IPS-NIHi7 (cell line): ENCODE results near the gene CCN2.

Source experiments
- DNase-seq: peaks from one replicate; pipeline ENCODE4 v3.0.0; 2012; ENCODE audit warnings: mixed read lengths; ENCODE audit errors: extremely low spot score

Gene CCN2

DNA sequence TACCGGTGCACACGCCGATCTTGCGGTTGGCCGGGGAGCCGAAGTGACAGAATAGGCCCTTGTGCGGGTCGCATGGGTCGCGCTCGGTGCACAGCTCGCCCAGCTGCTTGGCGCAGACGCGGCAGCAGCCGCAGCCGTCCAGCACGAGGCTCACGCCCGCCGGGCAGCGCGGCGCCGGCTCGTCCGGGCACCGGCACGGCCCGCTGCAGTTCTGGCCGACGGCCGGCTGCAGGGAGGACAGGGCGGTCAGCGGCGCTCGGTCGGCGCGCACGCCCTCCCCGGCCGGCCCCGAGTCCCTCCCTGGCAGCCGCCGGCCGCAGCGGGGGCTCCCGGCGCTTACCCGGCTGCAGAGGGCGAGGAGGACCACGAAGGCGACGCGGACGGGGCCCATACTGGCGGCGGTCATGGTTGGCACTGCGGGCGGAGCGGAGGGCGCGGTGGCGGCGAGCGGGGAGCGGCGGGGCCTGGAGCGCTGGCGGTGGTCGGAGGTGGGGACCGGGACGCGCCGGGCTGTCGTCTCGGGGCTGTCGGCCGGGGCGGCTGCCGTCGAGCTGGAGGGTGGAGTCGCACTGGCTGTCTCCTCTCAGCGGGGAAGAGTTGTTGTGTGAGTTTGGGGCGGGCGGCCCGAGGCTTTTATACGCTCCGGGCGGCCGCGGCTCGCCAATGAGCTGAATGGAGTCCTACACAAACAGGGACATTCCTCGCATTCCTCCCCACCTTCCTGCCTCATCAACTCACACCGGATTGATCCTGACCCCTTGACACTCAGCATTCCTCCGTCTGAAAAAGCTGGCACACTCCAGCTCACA, at the start of gene CCN2:
Gene CCN2 (minus strand): TSS at position 606 of the 809 bp plus-strand sequence. CDS start 200 bp downstream, at position 406.
- DNase-seq = peak; percentile 92

DNA sequence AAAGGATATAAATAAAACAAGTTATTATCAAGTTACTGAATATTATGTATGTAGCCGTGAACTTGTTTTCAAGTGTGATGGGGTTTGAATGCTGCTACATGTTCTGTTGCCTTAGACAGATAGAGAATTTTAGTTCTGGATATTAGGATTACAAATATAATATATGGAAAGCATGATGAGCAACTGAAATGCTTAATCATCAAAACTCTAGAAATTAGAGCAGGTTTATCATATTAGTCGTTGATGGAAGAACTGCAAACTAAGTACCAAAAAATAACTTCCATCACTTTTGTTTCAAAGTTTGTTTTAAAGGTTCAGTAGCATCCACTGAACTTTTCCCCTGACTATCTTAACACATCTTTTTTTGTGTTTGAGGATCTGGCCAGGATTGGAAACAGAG, 49.1 kb upstream of the CCN2 start:
- DNase-seq = no peak

DNA sequence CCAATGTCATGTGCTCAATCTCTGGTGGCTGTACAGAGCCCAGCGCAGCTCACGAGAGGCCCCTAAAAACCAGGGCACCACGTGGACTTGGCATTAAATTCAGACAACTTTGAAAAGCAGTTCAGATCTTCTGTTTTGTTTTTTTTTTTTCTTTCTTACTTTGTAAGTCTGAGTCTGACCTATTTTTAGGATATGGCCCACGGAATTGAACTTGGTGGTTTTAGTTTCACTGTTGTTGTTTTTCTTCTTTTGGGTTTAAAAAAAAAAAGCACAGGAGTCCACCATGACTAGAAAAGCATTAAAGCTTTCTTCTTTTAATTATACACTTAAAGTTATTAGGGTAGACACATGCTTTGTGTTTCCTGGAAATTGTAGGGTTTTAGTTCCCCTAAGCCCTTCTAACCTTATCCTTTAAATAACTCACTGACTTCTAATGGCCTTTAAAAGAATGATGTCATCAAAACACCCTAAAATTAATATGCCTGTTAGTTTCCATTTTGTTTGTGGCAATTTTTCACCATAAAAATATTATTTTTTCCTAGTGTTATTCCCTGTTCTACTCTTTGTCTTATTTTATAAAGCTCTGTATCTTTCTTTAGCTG, 48.5 kb upstream of the CCN2 start:
- no peak for DNase-seq

GRCh38 chr6:131998255-131998982, 47.2 kb upstream of the CCN2 start:
- no peak for DNase-seq

DNA sequence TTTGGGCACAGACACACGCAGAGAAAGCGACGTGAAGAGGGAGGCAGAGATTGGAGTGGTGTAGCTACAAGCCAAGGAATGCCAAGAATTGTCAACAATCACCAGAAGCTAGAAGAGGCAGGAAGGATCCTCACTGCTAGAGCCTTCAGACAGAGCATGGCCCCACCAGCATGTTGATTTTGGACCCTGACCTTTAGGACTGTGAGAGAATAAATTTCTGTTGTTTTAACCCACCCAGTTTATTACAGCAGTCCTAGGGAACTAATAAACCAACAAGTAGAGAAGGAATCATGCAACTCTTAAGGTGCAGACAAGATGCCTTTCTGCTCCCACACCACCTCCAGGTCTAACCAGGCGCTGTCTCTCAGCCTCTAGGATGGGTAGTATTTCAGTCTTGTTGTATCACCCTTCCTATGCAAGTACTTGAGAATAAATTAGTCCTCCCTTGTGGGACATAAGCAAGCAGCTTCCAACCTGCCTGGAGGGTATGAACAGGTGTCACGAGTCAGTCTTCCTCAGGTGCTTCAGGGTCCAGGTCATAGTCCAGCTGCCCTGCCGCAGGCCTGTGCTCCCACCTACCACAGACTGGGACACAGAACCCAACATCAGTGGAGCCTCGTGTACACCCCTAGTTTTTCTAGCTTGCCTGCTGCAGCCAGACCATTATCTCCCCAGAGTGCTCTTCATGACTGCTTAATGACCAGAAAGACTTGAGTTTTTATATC, 46.4 kb upstream of the CCN2 start:
- no peak for DNase-seq

DNA sequence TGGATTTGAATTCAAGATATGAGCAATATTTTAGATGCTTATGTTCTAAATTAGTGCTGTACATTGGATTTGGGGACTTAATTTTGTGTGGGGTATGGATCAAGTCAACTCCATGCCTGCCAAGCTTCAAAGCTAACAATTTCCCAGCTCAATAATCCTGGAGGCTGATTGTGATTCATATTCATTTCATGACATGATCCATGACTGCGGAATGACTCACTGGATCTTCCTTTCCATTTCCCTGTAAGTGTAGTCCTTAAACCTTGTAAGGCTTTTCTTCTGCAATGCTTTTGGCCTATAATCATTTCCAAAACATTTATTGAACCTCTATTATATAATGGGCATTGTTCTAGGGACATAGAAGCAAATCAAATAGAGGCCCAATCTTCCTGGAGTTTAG, 44.7 kb upstream of the CCN2 start:
- DNase-seq = no peak

DNA sequence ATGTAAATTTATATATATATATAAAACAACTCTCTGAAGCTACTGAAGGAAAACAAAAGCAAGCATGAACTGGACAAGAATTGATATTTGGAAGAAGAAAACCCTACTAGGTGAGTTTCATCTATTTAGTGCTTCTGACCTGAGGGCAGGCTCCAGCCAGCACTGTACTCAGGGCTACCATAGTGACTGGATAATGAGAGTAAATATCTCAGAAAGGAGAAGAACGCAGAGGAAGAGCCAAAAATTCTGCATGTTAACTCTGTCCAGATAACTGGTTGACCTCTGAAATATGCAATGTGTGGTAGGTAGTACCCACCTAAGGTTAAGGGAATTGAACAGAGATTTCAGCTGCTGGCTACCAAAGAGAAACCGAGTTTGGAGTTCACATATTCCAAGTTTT, 41.4 kb upstream of the CCN2 start:
- DNase-seq = no peak

DNA sequence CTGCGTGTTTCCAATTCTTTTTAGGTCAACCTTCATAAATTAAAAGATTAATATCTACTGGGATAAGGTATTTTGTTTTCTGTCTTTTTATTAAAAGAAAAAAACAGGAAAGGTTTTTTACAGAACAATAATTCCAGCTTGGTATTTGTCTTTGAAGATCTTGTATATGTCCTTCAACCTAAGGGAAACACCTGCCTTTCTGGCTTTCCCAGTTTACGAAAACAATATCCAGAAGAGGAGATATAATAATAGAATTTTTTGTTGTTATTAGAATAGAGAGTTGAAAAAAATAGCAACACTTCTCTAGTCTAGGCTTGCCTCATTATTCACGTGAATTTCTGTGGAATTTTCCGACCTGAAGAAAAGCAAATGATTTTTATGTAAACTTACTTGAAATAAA, 37.9 kb upstream of the CCN2 start:
- DNase-seq = no peak

DNA sequence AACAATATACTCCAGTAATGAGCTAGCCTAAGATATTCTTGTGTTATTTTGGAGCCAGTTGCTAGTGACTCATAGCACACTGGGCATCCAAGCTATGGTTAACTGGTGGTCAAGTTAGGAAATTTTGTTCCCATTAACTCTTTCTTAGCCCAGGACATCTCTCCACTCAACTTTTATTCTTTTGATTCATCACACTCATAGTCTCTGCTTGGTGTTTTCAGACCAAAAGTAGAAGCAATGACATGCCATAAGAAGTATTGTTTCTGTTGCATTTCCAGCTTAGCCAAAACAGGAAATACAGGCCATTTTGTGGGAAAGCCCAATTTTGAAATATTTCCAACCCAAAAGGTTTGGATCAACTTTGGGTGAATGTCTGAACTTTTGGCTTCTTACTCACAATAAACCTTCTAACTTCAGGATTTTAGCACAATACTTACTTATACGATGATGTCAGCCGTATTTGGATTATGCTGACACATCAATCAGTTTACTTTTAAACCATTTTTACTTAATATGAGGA, 31.6 kb upstream of the CCN2 start:
- no peak for DNase-seq

DNA sequence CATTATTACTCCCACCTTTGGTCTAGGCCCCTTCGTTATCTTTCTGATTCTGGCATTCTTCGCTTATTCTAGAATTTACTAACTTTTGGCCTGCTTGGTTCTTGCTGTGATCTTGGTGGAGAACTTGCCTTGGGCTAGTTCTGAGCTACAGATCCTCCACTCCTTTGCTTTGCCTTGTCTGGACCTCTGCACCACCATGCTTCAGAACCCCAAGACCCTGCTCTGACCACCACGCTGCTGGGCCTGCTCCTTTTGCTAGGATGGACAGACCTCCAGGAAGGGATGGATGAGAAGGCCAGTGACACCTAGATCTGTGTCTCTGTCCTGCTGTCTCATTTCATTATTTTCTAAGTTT, 30.4 kb upstream of the CCN2 start:
- DNase-seq = no peak

- DNase-seq = no peak
Observed at GRCh38 chr6:131980791-131981623, 29.8 kb upstream of the CCN2 start.

GRCh38 chr6:131980338-131980790, 29.2 kb upstream of the CCN2 start:
- no peak for DNase-seq

- no peak for DNase-seq
Observed at GRCh38 chr6:131979515-131980337, 28.6 kb upstream of the CCN2 start.

GRCh38 chr6:131978522-131978921, 27.4 kb upstream of the CCN2 start:
- DNase-seq = no peak

DNA sequence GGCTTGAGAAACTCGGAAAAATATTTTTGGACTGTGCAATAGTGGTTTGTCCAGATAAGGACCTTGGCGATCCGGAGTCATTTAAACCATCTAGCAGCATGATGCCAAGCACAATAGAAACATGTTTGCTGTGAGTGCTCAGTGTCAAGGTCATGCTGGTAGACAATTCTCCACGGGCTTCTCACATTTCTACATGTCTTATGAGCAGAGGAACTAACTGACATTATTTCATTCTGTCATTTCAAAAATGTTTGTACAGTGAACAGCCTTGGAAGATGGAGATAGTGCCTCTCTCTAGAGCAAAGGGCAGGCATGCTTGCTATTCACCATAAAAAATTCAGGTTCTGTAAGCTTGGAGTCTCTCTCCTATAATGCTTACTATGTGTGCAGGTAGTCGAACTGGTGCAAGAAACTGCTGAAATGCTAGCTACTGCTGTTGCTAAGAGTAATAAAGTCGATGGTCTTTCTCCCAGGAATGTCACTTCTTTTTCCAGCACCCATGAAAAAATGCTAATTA, 25.4 kb upstream of the CCN2 start:
- DNase-seq = no peak

DNA sequence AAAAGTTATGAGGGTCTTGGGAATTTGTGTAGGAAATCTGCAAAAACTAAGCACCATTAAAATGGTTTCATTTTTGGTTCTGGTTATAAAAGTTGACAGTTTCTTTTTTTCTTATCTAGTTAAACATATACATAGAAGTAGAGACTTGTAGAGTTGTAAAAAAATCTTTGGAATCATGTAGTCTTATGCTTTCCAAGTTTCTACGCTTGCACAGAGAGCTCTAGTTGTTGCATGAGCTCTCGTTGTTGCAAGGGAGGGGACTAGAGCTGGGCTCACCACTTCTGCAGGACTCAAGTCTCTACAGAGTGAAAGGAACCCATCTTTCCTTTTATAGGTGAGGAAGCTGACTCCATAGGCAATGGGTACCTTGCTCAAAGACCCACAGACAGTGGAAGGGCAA, 21.6 kb upstream of the CCN2 start:
- DNase-seq = no peak

DNA sequence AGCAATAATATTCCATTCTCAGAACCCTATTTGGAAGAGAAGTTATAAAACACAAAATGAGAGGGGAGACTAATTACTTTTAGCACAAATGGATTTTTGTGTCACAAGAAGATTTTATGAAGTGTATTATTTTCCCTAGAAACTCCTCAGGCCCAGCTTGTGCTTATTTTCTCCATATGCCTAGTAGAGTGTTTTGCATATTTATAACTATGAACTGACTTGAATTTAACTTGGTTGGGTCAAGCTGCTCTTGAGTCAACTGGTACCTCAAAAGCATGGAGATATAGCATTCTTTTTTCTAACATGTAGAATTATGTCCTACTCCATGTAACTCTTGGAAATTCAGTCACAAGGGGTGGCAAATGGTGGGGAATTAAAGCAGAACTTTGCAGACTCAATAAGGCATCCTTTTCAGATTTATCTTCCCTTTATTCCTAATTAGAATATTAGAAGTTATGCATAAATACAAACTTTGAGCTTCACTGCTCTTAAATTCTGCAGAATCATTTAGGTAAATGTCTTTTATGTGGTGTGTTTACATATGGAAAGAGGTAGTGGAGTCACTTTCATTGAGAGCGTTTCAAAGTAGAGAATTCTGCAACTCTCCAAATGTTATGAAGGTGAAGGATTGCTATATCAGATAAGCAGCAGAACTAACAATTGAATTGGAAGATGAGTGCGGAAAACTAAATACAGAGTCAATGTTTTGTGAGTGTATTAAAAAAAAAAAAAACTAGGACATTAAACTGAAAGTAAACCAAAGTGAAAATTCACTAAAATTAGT, 19.1 kb upstream of the CCN2 start:
- no peak for DNase-seq

DNA sequence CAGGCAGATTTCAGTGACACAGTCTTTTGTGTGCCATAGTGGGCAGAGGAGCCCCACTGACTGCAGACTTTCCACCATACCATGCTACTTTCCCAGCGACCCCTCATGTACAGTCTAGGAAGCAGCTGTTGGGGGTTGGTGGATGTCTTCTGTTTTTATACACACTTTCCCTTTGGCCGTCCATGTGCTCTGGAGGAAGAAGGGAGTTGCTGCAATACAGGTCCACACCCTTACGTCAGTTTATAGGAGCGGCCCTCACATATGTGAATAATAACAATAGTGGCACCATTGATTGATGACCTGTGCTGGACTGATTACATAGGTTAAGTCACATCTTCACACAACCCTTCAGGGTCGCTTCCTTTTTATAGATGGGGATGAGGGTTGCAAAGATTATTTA, 17.5 kb upstream of the CCN2 start:
- DNase-seq = no peak

GRCh38 chr6:131967948-131968347, 16.8 kb upstream of the CCN2 start:
- no peak for DNase-seq
